ENCODE results near the gene MSANTD1.

- TF ChIP-seq CTCF (IDR thresholded peaks at IDR 0.05; ENCODE audit: insufficient read depth, low read length) (no peak), POLR2AphosphoS5 (IDR thresholded peaks at IDR 0.05; ENCODE audit: low read depth) (no peak)
Measured at GRCh38 chr4:3235030-3235345, 14.0 kb upstream of the MSANTD1 start.

Data from HL-60 (cell line).